GM04503 (cell line): ENCODE measurements around the gene PTH2.

Source experiments
- DNase-seq: peaks from one replicate; pipeline ENCODE4 v3.0.0-alpha.2; 2012; ENCODE audit warnings: low read depth

Gene PTH2

DNA sequence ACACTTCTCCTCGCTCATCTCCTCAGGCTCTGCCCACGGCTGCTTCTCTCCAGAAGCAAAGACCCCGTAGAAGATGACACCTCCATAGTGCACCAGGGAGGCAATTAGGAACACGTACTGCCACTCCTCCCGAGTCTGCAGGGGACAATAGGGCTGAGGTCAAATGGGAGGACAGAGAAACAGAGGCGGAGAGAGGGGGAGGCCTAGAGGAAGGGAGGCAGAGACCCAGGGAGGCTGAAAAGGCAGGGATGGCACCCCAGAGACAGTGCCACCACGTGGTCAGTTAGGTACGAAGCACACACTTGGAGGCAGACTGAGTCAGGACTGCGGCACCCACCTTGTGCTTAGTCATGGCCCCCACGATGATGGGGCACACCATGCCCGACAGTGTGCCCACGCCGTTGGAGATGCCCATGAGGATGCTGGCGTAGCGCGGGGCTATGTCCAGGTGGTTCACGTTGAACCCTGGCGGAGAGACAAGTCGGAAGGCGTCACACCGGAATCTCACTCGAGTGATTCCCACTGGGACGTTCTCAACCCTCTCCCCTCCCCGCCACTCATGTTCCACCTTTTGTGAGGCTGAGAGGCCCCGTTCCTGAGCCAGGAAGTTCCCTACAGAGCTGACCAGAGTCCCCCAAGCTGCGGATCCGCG, 7.6 kb upstream of the PTH2 start:
- no peak for DNase-seq

DNA sequence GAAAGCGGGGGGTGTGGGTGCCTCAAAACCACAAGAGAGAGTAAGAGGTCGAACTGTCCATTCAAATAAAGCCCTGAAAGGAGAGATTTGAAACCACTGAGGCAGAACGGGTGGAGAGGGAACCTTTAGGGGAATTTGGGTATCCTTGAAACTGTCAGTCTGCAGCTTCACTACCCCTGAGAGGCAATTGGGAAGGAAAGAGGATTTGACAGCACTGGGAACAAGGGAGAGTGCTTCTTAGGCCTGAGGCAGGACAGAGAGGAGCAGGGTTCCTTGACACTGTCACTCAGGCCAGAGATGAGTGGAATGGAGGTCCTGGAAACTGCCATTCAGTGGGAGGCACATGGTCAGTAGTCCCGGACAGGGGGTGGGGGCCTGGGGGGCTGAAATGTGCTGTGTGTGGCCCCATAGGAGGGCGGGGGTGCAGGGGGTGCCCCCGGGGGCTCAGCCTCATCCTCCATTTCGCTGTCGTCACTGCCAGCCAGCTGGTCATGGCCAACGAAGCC, 7.0 kb upstream of the PTH2 start:
- DNase-seq: no peak

DNA sequence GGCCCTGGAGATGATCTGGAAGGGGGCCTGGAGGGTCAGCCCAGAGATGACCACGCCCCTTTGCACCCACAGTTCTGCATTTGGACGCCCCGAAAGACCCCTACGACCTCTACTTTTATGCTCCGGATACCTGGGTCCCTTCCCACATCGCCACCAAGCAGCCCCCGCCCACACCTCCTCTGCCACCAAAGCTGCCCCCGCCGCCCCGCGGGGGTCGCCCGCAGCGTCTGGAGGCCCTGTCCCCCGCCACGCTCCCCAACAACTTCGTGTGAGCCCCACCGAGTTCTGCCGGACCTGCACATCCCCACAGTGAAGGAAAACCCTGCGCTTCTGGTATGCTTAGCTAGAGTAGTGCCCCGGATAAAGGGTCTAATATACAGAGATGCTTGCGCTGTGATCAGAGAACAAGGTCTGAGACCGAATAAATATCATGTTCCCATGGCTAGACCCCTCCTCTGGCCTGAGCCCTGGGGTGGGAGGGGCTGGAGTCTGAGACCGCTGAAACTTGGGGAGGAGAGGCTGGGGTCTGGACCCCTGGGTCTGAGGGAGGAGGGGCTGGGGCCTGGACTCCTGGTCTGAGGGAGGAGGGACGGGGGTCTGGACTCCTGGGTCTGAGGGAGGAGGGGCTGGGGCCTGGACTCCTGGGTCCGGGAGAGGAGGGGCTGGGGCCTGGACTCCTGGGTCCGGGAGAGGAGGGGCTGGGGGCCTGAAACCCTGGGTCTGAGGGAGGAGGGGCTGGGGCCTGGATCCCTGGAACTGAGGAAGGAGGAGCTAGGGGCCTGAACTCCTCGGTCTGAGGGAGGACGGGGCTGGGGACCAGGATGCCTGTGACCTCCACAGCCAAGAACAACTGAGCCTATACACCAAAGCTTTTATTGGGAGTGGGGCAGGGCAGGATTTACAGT, 5.6 kb upstream of the PTH2 start:
- DNase-seq: no peak

DNA sequence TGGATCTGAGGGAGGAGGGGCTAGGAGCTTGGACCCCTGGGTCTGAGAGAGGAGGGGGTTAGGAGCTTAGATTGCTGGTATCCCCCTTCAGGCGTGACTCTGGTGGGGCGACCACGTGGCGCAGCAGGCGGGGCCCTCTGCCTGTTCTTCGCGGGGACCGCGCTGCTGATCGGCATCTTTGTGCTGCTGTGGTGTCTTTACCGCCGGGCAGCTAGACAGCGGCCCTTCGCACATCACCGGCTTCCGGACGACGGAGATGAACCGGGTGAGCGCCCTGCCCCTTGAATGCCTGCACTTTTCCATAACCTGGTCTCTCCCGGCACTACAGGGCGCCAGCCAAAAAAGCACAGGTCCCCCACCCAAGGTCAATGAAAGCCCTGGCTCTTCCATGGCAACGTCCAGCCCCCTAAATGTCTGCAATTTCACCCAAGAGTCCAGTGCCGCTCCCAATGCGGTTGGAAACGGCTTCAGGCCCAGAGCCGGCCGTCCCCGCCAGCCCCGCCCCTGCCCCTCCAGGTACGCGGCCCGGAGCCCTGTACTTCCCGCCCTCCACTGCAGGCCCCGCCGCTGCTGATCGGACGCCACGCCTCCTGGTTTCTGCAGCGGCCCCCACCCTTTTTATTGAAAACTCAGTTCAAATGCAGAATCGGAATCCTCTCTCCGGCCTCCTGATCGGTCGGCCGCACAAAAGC, 4.8 kb upstream of the PTH2 start:
- DNase-seq: no peak

DNA sequence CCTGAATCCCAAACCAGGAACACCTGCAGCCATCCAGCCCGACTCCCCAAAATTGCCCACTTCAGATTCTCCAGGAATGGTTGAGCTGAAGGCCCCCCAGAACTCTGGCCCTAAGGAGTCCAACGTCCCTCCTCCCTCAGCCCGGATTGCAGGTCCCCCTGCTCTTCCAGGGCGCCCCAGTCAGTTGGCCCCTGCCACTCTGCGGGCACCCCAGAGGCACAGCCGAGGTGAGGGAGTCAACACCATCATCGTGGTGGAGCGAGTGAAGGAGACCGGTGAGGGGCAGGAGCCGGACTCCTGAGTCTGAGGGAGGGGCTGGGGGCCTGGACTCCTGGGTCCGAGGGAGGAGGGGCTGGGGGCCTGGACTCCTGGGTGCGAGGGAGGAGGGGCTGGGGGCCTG, 4.1 kb upstream of the PTH2 start:
- no peak for DNase-seq

- DNase-seq: no peak
Measured at GRCh38 chr19:49425922-49426592, 2.8 kb upstream of the PTH2 start.

- DNase-seq: no peak
Measured at GRCh38 chr19:49425178-49425577, 1.9 kb upstream of the PTH2 start, which contains the start of gene GFY. Gene GFY, plus strand, starts transcription at chr19:49425388. Its CDS starts 1,043 bp downstream, at chr19:49426431.

GRCh38 chr19:49423985-49424303, 703 bp upstream of the PTH2 start:
- DNase-seq: no peak

- DNase-seq: no peak
Measured at GRCh38 chr19:49422407-49423070, 702 bp downstream of the PTH2 start.

GRCh38 chr19:49421878-49422202, 1.4 kb downstream of the PTH2 start:
- DNase-seq: no peak

- DNase-seq: no peak
Measured at GRCh38 chr19:49421039-49421877, 2.0 kb downstream of the PTH2 start.

GRCh38 chr19:49420227-49420626, 3.0 kb downstream of the PTH2 start:
- no peak for DNase-seq

- DNase-seq: no peak
Measured at GRCh38 chr19:49419173-49419572, 4.1 kb downstream of the PTH2 start.

DNA sequence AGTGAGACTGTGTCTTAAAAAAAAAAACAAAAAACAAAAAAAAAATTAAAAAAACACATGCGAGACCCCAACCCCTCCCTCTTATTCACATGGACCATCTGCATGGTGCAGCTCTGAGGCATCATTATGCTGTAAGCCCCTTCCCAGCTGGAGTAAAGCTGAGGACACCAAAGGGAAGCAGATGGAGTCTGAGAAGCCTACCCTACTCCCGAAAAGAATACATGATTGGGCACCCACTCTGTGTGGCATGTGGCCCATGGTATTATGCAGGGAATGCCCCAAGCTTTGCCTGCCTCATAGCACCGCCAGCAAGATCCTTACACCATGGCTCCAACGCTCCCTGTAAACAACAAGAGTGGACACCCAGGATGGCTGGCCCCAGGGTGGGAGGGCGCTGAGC, 4.7 kb downstream of the PTH2 start:
- no peak for DNase-seq

- no peak for DNase-seq
Measured at GRCh38 chr19:49417088-49417487, 6.2 kb downstream of the PTH2 start.

GRCh38 chr19:49415810-49416200, 7.4 kb downstream of the PTH2 start:
- DNase-seq: no peak

DNA sequence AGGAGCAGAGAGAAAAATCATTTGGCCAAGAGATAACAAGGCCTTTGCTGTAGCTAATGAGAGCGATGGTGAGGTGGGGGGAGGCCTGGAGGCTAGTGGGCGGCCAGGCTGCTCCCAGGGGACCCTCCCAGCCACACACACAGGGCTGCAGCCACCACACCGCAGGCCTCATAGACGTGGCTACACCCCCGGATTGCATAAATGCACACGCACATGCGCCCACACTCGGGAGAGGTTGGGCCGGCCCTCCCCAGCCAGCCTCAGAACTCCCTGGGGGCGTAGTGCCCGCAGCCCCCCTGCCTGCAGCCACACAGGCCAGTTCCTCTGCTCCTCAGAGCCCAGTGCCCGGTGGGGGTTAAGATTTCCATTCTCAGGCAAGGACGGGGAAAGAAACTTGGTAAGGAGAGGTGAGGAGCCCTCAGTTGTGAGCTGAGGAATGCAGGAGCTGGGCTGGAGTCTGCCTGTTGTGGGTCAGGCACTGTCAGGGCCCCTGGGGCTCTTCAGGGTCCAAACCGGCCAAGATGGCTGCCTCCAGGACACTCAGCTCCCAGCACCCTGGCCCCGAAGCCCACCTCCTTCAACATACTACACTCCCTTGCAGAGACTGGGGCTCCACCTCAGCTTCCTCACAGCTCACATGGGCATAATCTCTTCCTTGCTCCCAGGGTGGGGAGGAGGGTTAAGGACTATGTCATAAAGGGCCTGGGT, 8.0 kb downstream of the PTH2 start:
- DNase-seq: no peak

DNA sequence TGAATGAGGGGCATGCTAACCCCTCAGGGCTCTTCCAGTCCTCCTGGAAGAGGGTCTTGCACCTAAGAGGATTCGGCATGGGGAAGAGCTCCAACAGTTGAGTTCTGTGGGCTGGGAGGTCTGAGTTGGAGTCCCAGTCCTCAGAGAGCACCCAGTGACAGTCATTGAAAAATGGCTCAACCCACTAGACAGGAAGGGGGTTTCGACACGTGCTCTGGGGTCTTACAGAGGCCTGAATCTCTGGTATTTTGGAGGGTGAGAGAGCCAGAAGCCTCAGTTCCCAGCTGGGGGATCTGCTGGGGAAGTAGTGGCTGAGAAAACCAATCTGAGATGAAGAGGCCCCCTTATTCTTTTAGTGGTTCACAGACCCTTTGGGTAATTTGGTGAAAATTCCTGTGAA, 9.0 kb downstream of the PTH2 start:
- no peak for DNase-seq

GRCh38 chr19:49413348-49413747, 9.9 kb downstream of the PTH2 start:
- DNase-seq: no peak

- DNase-seq: no peak
Measured at GRCh38 chr19:49411681-49412326, 11.4 kb downstream of the PTH2 start.
